ENCODE results near the gene ANKIB1.

GRCh38 chr7:92427193-92427592 lies 181.4 kb downstream of the ANKIB1 start:
- TF ChIP-seq CTCF (IDR thresholded peaks at IDR 0.05) (no peak), POLR2A (IDR thresholded peaks at IDR 0.05) (no peak)
